Activated CD8-positive, alpha-beta memory T cell treated with anti-CD3 and anti-CD28 coated beads for 1 hour (primary cell): ENCODE data around the gene GID4.

ENCODE experiments used
- DNase-seq, 2 donors: peaks; one replicate each; pipeline ENCODE4 v3.0.0-alpha.2; 2020; ENCODE audit warnings: low read depth in 1 of 2; ENCODE audit errors: extremely low read depth in 1 of 2

The GID4 gene

DNA sequence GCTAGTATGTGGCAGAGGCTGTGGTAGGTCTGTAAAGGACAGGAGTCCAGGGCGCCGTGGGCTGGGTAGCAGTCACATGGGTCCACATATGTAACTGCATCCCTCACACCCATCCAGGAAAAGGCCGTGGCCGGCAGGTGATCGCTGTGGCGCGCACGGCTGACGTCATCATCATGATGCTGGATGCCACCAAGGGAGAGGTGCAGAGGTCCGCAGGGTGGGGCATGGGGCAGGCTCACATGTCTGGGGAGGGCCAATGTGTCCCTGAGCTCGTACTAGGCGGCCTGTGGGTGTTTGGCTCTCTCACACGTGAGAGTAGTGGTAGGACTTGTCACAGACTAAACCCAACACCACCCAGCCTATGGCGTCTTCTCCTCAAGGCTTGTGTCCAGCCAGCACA, 60.3 kb downstream of the GID4 start:
- no peak for DNase-seq

DNA sequence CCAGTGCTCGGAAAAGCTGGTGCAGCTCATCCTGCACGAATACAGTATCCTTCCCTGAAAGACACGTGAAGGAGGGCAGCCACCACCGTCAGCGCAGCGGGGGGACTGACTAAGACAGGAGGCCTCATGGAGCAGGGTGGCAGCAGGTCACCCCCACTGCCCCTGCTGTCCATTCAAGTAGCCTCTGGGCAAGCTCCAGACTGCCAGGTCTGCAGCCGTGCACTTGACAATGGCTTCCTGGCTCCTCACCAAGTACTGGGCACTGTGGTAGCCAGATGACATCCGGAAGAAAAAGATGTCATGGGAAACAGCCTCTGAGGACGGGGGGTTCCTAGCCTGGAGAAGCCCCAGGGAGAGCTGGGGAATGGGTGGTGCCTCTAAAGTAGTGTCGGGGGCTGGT, 61.4 kb downstream of the GID4 start:
- DNase-seq = no peak

DNA sequence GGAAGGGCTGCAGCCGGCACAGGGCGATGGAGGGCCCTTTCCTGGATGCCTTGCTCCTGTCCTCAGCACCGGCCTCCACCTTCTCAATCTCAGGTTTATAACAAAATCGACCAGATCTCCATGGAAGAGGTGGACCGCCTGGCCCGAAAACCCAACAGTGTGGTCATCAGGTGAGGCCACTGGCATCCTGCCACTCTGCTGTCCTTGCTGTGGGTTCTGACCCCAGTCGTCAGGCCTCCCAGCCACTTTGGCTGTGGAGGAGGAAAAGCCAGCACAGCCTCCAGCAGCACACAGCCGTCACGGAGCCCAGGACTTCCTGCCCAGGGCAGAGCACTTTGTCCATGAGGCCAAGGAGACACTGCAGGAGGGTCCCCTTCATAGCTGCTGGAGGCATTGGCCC, 62.6 kb downstream of the GID4 start:
- no peak for DNase-seq

DNA sequence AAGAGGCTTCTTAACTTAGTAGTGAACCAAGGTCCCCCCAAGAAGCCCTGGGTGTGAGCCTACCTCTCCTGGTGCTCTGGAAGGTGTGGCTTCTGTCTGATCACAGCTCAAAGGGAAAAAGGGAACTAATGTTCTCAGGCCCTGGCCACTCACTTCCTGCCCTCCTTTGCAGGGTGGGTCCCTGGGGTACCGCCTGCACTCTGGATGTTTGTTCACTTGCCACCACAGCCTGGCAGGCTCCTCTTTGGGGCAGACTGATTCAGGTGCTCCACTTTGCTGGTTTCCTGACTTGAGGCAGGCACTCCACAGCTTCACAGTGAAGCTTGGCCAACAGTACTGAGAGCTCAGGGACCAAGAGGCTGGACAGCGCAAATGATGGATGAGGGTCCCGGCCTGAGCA, 63.4 kb downstream of the GID4 start:
- no peak for DNase-seq

DNA sequence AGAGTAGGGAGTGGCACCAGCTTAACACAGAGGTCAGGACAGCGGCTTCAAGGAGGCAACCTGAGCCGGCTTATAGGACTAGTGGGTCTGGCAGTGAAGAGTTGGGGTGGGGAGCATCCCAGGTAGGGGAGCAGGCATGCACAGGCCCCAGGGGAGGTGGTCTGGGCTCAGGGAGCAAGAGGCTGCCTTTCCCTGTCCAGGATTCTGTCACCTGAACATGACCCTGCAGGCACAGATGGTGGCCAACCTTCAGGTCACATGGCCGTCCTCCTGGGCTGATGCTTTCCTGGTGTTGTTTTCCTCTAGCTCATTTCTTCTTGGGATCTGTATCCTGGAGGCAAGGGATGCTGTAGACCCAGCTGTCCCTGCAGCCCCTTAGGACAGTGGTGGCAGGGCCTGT, 65.8 kb downstream of the GID4 start:
- DNase-seq = no peak

DNA sequence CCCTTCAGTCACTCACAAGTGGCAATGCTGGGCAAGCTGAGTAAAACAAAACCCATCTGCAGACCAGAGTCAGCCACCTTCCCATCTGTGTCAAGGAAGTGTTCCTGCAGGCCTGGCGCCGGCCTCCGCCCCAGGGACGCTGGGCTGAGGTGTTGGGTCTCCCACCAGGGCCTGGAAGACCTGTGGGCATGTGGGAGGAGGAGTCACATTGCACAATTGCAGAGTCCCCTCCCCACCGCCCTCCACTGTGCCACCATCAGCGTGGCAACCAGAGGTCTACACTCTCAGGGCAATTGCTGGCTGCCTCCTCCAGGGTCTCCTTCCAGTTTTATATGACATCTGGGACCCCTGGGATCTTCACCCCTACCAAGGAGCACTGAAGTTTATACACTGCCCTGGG, 66.4 kb downstream of the GID4 start:
- DNase-seq = no peak

DNA sequence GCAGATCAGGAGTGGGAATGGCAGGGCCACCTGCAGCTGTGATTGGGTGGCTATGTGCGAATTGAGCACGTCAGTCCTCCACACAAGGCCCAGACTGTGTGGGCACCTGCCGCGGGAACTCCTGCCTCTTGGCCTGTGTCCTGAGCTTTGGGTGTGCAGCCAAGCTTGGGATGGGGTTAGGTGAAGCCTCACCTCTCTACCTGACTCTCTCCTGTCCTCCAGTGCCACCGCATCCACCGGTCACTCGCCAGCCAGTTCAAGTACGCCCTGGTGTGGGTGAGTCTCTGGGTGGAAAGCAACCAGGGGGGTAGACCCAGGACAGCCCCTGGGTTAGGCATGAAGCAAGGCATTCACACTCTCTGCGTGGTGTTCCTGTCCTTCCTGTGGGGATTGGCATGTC, 67.0 kb downstream of the GID4 start:
- no peak for DNase-seq

DNA sequence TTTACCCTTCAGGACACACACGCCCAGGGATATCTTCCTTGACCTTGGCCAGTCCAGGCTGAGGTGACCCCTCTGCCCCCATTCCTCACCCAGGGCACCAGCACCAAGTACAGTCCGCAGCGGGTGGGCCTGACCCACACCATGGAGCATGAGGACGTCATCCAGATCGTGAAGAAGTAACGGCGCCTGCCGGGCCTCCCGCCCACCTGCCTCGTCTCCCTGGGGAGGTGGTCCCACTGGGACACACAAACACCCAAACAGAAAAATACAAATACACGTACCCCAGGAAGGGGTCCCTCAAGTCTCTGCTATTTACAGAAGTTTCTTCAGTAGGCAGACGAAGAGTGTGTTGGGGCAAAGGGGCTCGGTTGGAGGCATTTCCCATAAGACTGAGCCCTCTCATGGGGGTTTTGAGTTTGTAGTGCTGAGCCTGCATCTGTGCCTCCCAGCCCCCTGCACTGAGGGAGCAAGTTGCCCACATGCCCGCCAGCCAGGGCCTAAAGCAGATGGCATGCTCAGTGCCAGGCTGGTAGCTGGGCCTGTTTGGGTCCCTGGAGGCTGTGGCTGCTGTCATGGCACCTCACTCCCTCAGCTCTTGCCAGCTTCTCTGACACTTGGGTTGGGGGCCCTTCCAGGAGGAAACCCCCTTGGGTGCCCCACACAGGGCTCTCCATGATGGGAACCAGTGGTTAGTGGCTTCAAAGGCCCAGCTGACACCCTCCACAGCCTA, 68.0 kb downstream of the GID4 start:
- no peak for DNase-seq

DNA sequence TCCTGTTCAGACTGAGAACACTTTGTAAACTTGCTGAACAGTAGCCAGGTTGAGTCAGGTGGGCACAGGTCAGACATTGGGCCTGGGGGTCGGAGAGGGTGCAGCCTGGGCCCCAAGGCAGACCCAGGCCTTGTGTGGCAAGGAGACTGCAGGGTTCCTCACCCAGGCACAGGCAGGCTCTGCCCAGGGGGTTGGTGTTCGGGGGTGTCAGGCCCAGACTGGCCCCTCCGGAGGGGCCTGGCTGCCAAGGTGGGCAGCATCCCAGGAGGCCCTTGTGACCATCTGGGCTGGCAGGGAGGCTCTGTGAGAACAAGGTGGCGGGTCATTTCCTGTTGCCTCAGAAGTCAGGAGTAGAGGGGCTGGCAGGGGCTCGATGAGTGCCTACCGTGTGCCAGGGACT, 68.8 kb downstream of the GID4 start:
- no peak for DNase-seq

DNA sequence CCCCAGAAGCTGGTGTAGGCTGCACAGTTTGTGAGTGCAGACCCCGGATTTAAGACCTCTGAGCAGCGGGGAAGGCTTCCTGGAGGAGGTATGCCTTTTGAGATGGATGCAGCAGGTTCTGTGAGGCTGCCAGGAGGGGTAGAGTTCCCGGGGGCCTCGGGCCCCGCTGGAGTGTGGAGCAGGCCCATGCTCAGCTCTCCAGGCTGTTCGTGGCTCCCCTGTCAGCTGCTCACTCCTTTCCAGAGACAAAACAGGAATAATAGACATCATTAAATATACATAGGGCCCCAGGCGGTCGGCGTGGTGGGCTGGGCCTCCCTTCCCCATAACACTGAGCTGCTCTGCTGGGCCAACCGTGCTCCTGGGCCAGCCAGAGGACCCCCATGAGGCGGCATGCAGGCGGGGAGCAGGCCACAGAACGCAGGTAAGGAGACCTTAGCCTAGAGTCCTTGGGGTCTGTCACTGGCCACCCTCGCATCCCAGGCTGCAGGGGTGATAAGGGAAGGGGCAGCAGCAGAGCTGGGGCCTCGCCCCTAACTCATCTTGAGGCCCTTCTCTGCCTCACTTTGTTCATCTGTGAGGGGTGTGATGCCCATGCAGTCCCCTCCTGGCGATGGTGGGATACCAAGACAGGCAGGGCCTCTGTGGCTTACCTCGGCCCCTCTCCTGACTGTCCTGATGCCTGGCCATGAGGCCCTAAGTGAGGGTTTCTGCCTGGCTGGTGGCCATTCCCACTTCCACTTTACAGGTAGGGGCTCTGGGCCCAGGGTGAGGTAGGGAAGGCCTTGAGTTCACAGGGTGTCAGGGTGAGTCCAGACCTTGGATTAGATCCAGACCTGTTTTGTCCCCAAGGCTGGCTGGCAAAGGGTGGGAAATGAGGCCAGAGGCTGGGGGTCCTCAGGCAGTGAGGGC, 69.4 kb downstream of the GID4 start, which contains the start of gene MYO15A:
MYO15A (plus strand) TSS at position 356 of the 912 bp plus-strand sequence. CDS start 10,045 bp downstream, outside the sequence.
- DNase-seq = no peak

DNA sequence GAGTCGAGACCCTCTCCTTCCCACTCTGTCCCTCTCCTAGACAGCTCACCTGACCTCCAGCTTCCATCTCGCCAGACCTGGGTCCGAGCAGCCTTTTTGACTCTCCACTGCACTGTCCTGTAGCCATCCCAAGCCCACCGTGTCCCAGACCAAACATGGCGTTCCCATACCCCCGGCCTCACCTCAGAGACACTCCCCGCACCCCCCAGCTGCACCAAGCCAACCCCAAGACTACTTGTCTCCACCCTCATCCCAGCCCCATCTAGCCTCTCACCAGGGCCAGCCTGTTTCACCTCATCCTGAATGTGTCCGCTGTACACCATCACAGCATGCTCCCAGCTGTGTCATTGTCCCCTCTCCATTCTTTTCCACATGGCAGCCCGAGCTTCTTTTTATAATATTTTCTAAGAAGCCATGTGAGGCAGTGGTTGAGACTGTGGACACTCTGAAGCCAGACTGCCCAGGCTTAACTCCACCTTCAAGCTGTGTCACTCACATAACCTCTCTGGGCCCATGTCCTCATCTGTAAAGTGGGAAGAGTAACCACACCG, 70.8 kb downstream of the GID4 start:
- no peak for DNase-seq

DNA sequence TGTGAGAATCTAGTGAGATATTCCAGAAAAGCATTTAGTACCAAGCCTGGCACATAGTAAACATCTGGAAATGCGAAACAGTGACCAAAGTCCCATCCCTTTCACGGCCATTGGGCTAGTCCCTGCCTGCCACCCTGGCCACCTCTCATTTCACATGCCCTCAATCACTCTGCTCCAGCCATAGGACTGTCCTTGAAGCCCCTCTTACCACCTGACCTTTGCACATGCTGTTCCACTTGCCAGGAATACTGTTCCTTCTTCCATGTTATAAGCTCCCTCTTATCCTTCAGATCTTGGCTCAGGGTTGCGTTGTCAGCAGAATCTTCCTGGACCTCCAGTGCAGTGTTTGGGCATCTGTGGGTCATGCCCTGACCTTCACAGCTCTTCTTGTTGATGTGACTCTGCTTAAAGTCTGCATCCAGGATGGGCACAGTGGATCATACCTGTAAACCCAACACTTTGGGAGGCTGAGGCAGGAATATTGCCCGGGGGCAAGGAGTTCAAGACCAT, 71.5 kb downstream of the GID4 start:
- DNase-seq = no peak

DNA sequence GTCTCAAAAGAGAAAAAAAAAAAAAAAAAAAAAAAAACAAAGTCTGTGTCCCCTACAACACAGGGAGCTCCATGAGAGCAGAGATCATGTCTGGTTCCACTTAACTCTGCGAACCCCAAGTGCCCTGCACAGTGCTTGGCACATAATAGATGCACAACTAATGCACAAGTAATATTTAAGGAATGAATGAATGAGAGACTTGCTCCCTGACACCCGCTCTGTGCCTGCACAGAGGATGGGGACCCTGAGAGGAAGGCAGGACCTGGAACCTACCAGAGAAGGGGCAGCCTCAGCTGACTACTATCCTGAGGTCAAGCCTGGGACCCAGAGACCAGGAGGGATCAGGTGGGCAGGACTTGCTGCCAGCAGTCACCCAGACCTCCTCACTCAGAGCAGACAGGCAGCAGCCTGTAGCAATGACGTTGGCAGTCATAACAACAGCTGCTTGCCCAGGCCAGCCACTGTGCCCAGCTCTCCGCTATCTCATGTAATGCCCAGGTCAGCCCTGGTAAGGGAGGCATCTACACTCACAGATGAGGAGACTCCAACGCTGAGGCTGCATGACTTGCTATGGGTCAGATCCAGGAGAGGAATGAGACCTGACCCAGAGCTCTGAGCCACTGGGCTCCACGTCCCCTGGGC, 72.2 kb downstream of the GID4 start:
- DNase-seq = no peak

DNA sequence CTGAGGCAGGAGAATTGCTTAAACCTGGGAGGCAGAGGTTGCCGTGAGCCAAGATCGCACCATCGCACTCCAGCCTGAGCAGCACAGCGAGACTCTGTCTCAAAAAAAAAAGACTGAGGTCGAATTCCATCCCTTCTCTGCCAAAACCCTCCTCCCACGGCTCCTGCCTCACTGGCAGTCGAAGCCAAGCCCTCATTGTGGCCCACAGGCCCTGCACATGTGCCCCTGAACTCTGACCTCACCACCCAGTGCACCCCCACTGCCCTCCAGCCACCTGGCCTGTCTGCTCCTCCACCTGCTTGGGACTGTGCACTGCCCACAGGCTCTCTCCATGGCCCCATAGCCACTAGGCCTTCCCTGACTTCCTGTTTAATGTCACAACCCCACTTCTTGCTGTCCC, 76.3 kb downstream of the GID4 start:
- DNase-seq = no peak

DNA sequence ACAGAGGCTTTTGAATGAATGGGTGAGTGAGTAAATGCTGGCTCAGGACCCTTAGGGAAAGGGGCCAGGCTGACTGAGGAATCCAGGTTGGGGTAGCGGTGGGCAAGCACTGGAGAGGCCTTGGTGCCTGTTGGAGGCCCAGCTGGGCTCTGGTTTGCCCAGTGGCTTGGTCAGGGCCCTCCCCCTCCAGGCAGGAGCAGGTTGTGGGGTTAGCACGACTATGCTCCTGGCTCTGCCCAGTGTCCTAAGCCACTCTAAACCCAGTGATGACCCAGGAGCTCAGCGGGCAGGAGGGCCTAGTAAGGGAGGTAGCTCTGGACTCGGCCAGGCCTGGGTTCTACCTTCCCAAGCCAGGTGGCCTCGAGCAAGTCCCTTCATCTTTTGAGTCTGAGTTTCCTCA, 76.9 kb downstream of the GID4 start:
- no peak for DNase-seq

DNA sequence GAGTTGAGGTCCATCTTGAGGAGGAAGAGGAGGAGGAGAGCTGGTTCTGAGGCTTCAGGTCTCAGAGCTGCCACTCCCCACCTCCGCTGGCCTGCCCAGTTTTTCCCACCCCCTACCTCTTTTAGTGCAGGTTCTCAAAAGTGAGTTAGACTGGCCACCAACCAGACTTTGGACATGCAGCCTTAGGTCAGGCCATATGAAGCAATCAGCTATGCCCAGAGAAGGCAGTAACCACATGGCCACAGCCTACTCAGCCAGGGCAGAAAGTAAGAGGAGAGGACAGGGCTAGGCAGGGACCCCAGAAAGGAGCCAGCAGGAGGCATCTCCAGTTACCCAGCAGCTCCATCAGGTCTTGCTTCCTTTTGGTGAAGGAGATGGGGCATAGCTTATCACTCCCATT, 78.3 kb downstream of the GID4 start:
- DNase-seq = no peak
